T-helper 2 cell treated with Interferon-gamma antibody and Interleukin-4, amounts not matched to agents 5 μg/mL and 100 μg/mL, for 36 hours (primary cell): ENCODE data around the gene ZDHHC20.
A peak's percentile ranks its signal among the peaks of the same experiment; 100 is the strongest.

ENCODE experiments used
- DNase-seq: peaks from one replicate; pipeline ENCODE4 v3.0.0; 2021; ENCODE audit warnings: low spot score
- H3K27ac Mint-ChIP-seq: one replicate; pipeline ENCODE4 v1.8.0; 2021; ENCODE audit warnings: mild to moderate bottlenecking, mixed read lengths
- H3K27me3 Mint-ChIP-seq: one replicate; pipeline ENCODE4 v1.8.0; 2021; ENCODE audit warnings: low read depth, mixed read lengths
- H3K36me3 Mint-ChIP-seq: one replicate; pipeline ENCODE4 v1.8.0; 2021; ENCODE audit warnings: low read depth, mixed read lengths
- H3K4me1 Mint-ChIP-seq: one replicate; pipeline ENCODE4 v1.8.0; 2021; ENCODE audit warnings: low read depth, mixed read lengths
- H3K4me3 Mint-ChIP-seq: one replicate; pipeline ENCODE4 v1.8.0; 2022; ENCODE audit warnings: mild to moderate bottlenecking, moderate library complexity, mixed read lengths
- H3K9me3 Mint-ChIP-seq: one replicate; pipeline ENCODE4 v1.8.0; 2021; ENCODE audit warnings: mixed read lengths

The ZDHHC20 gene

DNA sequence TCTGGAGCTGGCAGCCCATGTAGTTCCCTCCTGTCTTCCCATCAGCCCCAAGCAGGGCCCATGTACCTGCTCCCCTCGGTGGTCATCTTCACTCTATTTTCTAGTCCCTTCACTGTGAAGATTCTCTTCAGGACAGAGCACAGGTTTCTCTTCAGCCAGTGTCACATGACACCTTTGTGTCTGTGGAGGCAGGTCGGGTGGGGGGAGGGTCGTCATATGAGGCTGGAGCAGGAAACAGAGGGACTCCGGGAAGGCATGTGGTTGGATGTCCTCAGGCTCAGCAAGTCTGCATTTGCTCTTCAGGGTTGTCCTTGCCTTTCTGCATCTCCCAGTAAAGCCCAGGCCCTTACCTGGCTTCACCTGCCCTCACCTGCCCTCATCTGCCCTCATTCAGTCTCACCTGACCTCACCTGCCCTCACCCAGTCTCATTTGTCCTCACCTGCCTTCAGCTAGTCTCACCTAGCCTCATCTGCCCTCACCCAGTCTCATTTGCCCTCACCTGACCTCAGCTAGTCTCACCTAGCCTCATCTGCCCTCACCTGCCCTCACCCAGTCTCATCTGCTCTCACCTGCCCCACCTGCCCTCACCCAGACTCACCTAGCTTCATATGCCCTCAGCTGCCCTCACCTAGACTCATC is 120.3 kb downstream of the ZDHHC20 start:
- H3K9me3 Mint-ChIP-seq: no peaks in the 10 kb centered on the region
- no peak overlapping the region for H3K4me3 Mint-ChIP-seq
- H3K27ac Mint-ChIP-seq: no peak overlapping the region
- peaks cover 12% of the 10 kb centered on the region for H3K4me1 Mint-ChIP-seq
- DNase-seq: no peak
- no peaks in the 10 kb centered on the region for H3K27me3 Mint-ChIP-seq
- peaks cover 7% of the 10 kb centered on the region for H3K36me3 Mint-ChIP-seq

GRCh38 chr13:21338156-21338555 is 120.9 kb downstream of the ZDHHC20 start:
- H3K27me3 Mint-ChIP-seq: no peaks in the 10 kb centered on the region
- DNase-seq: no peak
- no peaks in the 10 kb centered on the region for H3K9me3 Mint-ChIP-seq
- H3K36me3 Mint-ChIP-seq: peaks cover 8% of the 10 kb centered on the region
- peaks cover 8% of the 10 kb centered on the region for H3K4me1 Mint-ChIP-seq
- no peak overlapping the region for H3K4me3 Mint-ChIP-seq
- no peak overlapping the region for H3K27ac Mint-ChIP-seq

- H3K4me1 Mint-ChIP-seq: peaks cover 3% of the 10 kb centered on the region
- H3K27me3 Mint-ChIP-seq: no peaks in the 10 kb centered on the region
- DNase-seq: no peak
- no peak overlapping the region for H3K4me3 Mint-ChIP-seq
- peaks cover 8% of the 10 kb centered on the region for H3K36me3 Mint-ChIP-seq
- H3K9me3 Mint-ChIP-seq: no peaks in the 10 kb centered on the region
- H3K27ac Mint-ChIP-seq: no peak overlapping the region
These were observed 122.3 kb downstream of the ZDHHC20 start for GRCh38 chr13:21336609-21337349.

- H3K27ac Mint-ChIP-seq: no peak overlapping the region
- DNase-seq: no peak
- no peak overlapping the region for H3K4me3 Mint-ChIP-seq
- H3K27me3 Mint-ChIP-seq: no peaks in the 10 kb centered on the region
- peaks cover 31% of the 10 kb centered on the region for H3K4me1 Mint-ChIP-seq
- peaks cover 19% of the 10 kb centered on the region for H3K36me3 Mint-ChIP-seq
- no peaks in the 10 kb centered on the region for H3K9me3 Mint-ChIP-seq
These were observed 125.9 kb downstream of the ZDHHC20 start for GRCh38 chr13:21333186-21333585.

GRCh38 chr13:21330126-21330861 is 128.8 kb downstream of the ZDHHC20 start:
- H3K36me3 Mint-ChIP-seq: peaks cover 19% of the 10 kb centered on the region
- peak overlapping the region; percentile 33 for H3K4me3 Mint-ChIP-seq
- H3K4me1 Mint-ChIP-seq: peaks cover 38% of the 10 kb centered on the region
- peak overlapping the region; percentile 60 for H3K27ac Mint-ChIP-seq
- DNase-seq: peak; percentile 18
- no peaks in the 10 kb centered on the region for H3K27me3 Mint-ChIP-seq
- no peaks in the 10 kb centered on the region for H3K9me3 Mint-ChIP-seq

DNA sequence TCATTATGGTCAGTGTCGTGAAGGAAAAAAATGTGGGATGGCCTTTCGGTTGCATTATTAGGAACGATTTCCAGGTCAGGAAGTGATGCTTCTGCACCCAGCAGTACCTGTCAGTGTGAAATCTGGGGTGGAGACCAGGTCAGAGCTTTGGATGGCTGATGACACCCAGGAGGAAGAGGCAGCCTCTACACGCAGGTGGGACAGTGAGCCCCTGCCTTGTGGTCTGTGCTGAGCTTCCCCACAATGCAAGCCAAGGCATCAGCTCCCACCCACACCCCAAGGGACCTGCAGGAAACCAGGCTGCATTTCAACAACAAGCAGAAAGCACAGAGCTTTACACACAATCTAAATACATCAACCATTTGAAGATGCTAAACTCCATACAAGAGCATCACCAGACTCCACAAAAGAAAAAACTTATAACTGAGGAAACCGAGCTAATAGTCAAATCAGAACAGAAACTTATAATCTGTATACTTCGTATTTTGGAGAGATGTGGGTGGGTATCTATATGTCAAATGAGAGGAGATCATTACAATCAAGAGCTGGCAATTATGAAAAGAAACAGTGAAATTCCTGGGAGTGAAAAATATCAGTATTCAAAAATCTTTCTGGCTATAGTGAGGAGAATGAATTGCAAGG is 130.1 kb downstream of the ZDHHC20 start:
- Mint-ChIP-seq H3K36me3 (peaks cover 19% of the 10 kb centered on the region), H3K4me1 (peaks cover 41% of the 10 kb centered on the region), H3K27me3 (no peaks in the 10 kb centered on the region), H3K9me3 (no peaks in the 10 kb centered on the region), H3K27ac (peak overlapping the region; percentile 19), H3K4me3 (peak overlapping the region; percentile 9)
- DNase-seq: no peak

GRCh38 chr13:21328201-21328600 is 130.9 kb downstream of the ZDHHC20 start:
- no peak for DNase-seq
- H3K27ac Mint-ChIP-seq: peak overlapping the region; percentile 19
- peaks cover 17% of the 10 kb centered on the region for H3K36me3 Mint-ChIP-seq
- no peak overlapping the region for H3K4me3 Mint-ChIP-seq
- peaks cover 41% of the 10 kb centered on the region for H3K4me1 Mint-ChIP-seq
- H3K27me3 Mint-ChIP-seq: no peaks in the 10 kb centered on the region
- H3K9me3 Mint-ChIP-seq: no peaks in the 10 kb centered on the region

GRCh38 chr13:21326155-21327031 is 132.7 kb downstream of the ZDHHC20 start:
- Mint-ChIP-seq H3K9me3 (no peaks in the 10 kb centered on the region), H3K4me3 (no peak overlapping the region)
- DNase-seq: no peak

GRCh38 chr13:21324803-21325202 is 134.3 kb downstream of the ZDHHC20 start:
- H3K4me3 Mint-ChIP-seq: no peak overlapping the region
- no peak overlapping the region for H3K27ac Mint-ChIP-seq
- no peaks in the 10 kb centered on the region for H3K27me3 Mint-ChIP-seq
- H3K4me1 Mint-ChIP-seq: peaks cover 26% of the 10 kb centered on the region
- H3K9me3 Mint-ChIP-seq: no peaks in the 10 kb centered on the region
- peaks cover 12% of the 10 kb centered on the region for H3K36me3 Mint-ChIP-seq
- no peak for DNase-seq

More at GRCh38 chr13:21326155-21327031, 132.7 kb downstream of the ZDHHC20 start:
- Mint-ChIP-seq H3K27me3 (no peaks in the 10 kb centered on the region), H3K4me1 (peaks cover 37% of the 10 kb centered on the region), H3K27ac (no peak overlapping the region), H3K36me3 (peaks cover 17% of the 10 kb centered on the region)

DNA sequence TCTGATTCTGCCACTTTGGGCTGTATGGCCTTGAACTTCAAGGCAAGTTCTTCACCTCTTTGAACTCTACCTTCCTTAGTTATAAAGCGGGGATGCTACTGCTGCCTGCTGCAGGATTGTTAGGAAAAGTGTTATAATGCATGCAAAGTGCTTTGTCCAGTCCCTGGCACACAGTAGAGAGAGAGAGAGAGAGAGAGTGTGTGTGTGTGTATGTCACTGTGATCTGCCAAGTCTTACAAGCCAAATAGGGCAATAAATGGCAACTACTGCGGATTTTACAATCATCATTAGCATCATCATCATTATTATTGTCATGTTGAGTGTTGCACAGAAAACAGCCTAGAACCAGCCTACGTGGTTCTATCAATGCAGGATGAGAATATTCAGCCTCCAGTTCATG is 136.1 kb downstream of the ZDHHC20 start:
- no peak for DNase-seq
- Mint-ChIP-seq H3K9me3 (no peaks in the 10 kb centered on the region), H3K4me1 (peaks cover 11% of the 10 kb centered on the region), H3K4me3 (no peak overlapping the region), H3K27ac (no peak overlapping the region), H3K27me3 (no peaks in the 10 kb centered on the region), H3K36me3 (peaks cover 14% of the 10 kb centered on the region)
